Activated naive CD8-positive, alpha-beta T cell treated with anti-CD3 and anti-CD28 coated beads, Interleukin-2, amount 50 U/mL, for 24 hours (primary cell): ENCODE measurements around the gene ARHGEF40.
"Not testable (repeated sequence)": the region's sequence is repeated elsewhere in the genome, so short reads cannot be mapped to it uniquely, and the experiment has no call there.

Source experiments
- ATAC-seq: fragments of 150-1000 bp; cut with Tn5 transposase; one replicate; pipeline ENCODE4 v1.10.0; 2021
- DNase-seq: peaks from one replicate; pipeline ENCODE4 v3.0.0; 2021
- H3K27ac Mint-ChIP-seq: one replicate; pipeline ENCODE4 v1.8.0; 2021; ENCODE audit warnings: mild to moderate bottlenecking, mixed read lengths
- H3K27me3 Mint-ChIP-seq: one replicate; pipeline ENCODE4 v1.8.0; 2021; ENCODE audit warnings: mixed read lengths
- H3K36me3 Mint-ChIP-seq: one replicate; pipeline ENCODE4 v1.8.0; 2021; ENCODE audit warnings: low read depth, mixed read lengths
- H3K4me1 Mint-ChIP-seq: one replicate; pipeline ENCODE4 v1.8.0; 2021; ENCODE audit warnings: mixed read lengths
- H3K4me3 Mint-ChIP-seq: one replicate; pipeline ENCODE4 v1.8.0; 2021; ENCODE audit warnings: mild to moderate bottlenecking, moderate library complexity, mixed read lengths
- H3K9me3 Mint-ChIP-seq: one replicate; pipeline ENCODE4 v1.8.0; 2021; ENCODE audit warnings: mixed read lengths

ARHGEF40 gene

DNA sequence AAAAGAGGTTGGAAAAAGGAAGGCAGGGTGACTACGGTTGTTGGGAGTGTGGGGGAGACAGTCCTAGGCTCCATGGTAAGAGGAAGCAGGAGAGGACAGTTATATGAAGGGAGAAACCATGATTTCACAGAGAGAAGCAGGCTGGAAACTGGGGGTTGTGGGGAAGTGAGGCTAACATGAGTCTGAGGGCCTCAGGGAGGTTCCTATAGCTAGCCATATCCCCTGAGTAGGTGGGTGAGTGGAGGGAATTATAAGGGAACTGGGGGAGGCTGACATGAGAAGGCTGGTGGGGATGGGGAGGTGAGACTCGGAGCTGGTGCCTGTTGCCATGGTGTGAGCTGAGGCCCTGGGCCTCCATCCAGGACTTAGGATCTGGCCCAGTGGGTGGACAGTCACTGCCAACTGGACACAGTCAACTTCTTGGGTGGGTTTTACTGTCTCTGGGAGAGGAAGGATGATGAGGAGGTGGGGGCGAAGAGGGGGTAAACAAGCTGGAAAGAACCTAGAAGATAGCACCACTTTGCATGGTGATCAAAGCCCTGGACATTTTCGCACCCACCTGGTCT, 36.9 kb upstream of the ARHGEF40 start:
- no peaks in the 10 kb centered on the region for H3K36me3 Mint-ChIP-seq
- no peaks in the 10 kb centered on the region for H3K4me1 Mint-ChIP-seq
- ATAC-seq: no peak
- H3K27me3 Mint-ChIP-seq: no peaks in the 10 kb centered on the region
- no peaks in the 10 kb centered on the region for H3K9me3 Mint-ChIP-seq
- no peak for DNase-seq
- no peak overlapping the region for H3K4me3 Mint-ChIP-seq
- H3K27ac Mint-ChIP-seq: no peak overlapping the region

DNA sequence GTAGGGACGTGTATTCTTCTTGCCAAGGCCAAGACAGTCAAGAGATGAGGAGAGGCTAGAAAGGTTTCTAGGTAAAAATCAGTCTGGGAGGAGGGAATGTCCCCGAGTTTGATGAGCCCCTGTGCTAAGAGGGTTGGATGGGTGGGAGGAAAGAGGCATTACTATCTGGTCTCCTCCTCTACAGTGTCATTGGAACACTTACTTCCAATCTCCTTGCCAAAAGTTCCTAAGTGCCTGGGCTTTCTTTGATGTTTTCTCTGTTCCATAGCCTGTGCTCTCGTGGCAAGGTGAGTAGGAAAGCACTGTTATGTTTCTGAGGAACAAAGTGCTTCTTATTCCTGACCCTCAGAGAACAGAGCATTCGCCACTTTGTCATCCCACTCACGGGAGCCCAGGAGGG, 35.4 kb upstream of the ARHGEF40 start, which contains the start of gene RNASE13:
Gene RNASE13 (minus strand): TSS at position 101 of the 400 bp plus-strand sequence. CDS start 519 bp downstream, outside the sequence.
- Mint-ChIP-seq H3K4me3 (no peak within 1 kb of the TSS), H3K4me1 (no peaks in the 10 kb centered on the region), H3K9me3 (no peaks in the 10 kb centered on the region), H3K27ac (no peak within 1 kb of the TSS), H3K36me3 (no peaks in the 10 kb centered on the region), H3K27me3 (no peaks in the 10 kb centered on the region)
- no peak for ATAC-seq
- no peak for DNase-seq

DNA sequence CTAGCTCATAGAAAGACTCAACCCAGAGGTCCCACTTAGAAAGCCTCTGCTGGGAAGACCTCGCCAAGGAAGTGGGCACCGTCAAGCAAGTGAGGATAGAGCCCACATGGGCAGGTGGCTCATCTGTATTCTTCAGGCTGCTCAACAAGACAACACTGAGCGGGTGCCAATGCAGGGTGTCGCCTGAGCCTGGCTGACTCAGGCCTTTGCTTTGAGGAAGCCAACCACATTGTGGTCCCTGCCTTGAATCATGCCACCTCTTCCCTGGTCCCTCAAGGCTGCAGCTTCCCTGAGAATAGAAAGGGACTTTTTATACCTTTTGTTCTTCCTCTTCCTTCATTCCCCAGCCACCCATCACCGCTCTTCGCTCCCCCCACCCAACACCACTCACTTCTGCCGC, 33.4 kb upstream of the ARHGEF40 start:
- Mint-ChIP-seq H3K4me3 (no peak overlapping the region), H3K9me3 (no peaks in the 10 kb centered on the region), H3K36me3 (no peaks in the 10 kb centered on the region), H3K27ac (no peak overlapping the region), H3K27me3 (peaks cover under 1% of the 10 kb centered on the region), H3K4me1 (no peaks in the 10 kb centered on the region)
- DNase-seq (no peak), ATAC-seq (no peak)

DNA sequence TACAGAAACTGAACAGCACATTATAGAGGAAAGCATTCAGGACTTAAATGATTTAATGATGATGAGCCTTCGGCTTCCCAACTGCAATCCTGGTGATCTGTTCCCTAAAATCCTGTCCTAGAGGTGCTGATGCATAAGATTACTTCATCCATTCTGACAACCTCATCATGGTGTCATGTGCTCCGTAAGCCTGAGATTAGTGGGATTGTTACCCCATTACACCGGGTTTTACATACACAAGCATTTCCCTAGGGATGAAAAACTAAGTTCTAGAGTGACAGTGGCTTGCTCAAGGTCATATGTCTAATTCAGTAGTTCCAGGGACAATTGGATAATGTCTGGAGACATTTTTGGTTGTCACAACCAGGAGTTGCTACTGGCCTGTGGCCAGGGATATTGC, 32.9 kb upstream of the ARHGEF40 start:
- Mint-ChIP-seq H3K36me3 (no peaks in the 10 kb centered on the region), H3K27ac (no peak overlapping the region), H3K27me3 (peaks cover 4% of the 10 kb centered on the region), H3K4me1 (no peaks in the 10 kb centered on the region), H3K4me3 (no peak overlapping the region), H3K9me3 (no peaks in the 10 kb centered on the region)
- no peak for DNase-seq
- ATAC-seq: no peak

DNA sequence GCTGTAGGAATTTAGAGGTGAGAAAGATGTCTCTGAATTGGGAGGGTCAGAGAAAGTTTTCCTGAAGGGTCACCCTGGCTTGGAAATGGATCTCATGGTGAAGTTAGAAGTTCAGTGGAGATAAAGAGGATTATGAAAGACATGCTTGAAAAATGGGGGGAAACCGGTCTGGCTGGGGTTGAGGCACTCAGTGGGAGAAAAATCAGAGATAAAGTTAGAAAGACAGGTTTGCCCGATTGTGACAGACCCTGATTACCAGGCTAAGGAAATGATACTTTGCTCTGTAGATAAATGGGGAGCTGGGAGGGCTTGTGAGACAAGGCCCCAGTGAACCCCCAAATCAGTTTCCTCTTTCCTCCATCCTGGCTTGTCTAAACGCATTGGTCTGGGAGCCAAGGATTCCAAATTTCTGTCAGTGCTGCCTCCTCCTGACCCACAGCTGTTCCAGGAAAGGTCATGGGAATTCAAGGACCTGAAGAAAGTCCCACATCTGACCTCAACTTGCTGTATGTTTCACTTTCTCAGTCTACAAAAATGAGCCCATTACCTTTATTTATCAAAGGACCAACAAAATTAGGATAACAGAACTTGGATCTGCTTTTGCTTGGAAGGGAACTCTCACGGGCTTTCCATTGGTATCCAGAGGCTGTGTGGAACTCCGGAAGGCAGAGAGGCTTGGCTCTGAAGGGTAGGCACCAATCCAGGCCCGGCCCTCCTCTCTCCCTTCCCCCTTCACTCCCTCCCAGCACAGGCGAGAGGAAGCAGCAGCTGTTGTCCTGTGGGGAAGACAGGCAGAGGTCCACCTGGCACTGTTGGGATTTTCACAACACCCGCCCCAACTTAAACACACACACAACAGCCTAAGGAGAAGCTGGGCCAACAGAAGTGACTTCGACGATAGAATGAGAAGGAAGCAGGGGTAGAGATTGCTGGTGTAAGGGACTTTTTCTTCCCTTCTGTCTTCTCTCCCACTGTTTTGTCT, 31.4 kb upstream of the ARHGEF40 start:
- no peak for DNase-seq
- H3K9me3 Mint-ChIP-seq: no peaks in the 10 kb centered on the region
- no peak for ATAC-seq
- H3K4me1 Mint-ChIP-seq: peaks cover 2% of the 10 kb centered on the region
- peaks cover 10% of the 10 kb centered on the region for H3K27me3 Mint-ChIP-seq
- no peak overlapping the region for H3K4me3 Mint-ChIP-seq
- no peak overlapping the region for H3K27ac Mint-ChIP-seq
- no peaks in the 10 kb centered on the region for H3K36me3 Mint-ChIP-seq

DNA sequence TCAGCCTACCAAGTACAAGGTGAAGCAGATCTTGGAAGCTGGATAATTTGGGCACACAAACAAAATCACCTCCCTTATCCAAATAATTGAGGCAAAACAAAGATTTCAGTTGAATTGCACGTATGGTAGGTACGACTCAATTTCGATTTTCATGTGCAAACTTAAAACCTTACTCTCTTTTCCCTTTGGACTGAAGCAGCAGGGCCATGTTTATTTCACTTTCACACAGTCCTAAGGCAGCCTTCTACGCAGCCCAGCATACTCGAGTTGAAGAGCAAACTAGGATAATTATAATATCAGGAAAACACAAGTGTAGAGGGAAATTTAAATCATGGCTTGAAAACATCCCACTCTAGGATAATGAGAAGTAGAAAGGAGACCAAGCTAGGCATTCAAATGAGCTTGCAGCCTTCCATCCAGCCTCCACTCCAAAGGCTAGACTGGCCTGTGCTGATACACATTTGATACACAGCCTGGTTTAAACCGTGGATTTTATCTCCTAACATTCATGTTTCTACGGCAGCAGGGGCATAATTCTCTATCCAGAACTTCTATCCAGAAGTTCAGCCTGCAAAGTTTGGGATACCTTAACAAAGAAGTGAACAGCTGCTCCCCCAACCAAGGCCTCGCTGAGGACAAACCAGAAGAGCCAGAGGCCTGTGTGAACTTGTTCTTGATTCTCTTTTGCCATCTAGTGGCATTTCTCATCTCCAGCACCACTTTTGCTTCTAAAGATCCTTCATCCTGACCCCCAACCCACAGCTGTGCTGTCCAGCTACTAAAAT, 30.3 kb upstream of the ARHGEF40 start:
- no peak for DNase-seq
- H3K36me3 Mint-ChIP-seq: no peaks in the 10 kb centered on the region
- H3K27me3 Mint-ChIP-seq: peaks cover 14% of the 10 kb centered on the region
- peaks cover 7% of the 10 kb centered on the region for H3K4me1 Mint-ChIP-seq
- H3K4me3 Mint-ChIP-seq: no peak overlapping the region
- H3K9me3 Mint-ChIP-seq: no peaks in the 10 kb centered on the region
- peak; percentile 57 for ATAC-seq
- H3K27ac Mint-ChIP-seq: no peak overlapping the region

DNA sequence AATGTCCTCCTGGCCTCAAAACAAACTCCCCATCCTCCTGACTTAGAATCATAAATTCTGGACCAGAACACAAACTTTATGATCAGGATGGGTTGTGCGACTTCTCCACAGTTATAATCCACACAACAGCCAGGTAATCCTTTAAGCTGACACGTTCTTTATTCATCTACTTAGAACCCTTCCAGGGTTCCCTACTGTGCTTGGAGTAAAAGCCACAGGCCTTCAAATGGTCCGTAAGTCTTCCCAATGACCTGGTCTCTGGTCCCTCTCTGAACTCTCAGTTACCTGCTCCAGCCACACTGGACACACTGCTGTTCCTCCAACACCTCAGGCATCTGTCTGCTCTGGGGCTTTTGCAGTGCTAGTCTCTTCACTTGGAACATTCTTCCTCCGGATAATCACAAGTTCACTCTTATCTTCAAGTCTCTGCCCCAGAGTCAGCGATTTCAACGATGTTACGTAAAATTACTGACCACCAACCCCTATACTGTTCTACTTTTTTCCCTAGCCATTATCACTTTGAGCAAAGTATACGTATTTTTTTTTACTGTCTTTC, 29.7 kb upstream of the ARHGEF40 start:
- ATAC-seq (no peak), DNase-seq (no peak)
- H3K4me1 Mint-ChIP-seq: peaks cover 7% of the 10 kb centered on the region
- H3K4me3 Mint-ChIP-seq: no peak overlapping the region
- H3K36me3 Mint-ChIP-seq: no peaks in the 10 kb centered on the region
- peaks cover 19% of the 10 kb centered on the region for H3K27me3 Mint-ChIP-seq
- H3K9me3 Mint-ChIP-seq: no peaks in the 10 kb centered on the region
- H3K27ac Mint-ChIP-seq: no peak overlapping the region

DNA sequence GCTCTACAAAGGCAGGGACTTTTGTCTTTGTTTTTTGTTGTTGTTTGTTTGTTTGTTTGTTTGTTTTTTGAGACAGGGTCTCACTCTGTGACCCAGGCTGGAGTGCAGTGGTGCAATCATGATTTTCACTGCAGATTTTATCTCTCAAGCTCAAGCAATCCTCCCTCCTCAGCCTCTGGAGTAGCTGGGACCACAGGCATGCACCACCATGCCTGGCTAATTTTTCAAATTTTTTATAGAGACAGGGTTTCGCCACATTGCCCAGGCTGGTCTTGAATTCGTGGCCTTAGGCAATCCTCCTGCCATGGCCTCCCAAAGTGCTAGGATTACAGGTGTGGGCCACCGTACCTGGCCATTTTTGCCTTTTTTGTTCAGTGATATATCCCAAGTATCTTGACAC, 29.2 kb upstream of the ARHGEF40 start:
- not testable (repeated sequence) for H3K4me1 Mint-ChIP-seq, H3K27ac Mint-ChIP-seq, H3K9me3 Mint-ChIP-seq, H3K36me3 Mint-ChIP-seq, H3K4me3 Mint-ChIP-seq, DNase-seq, ATAC-seq
- H3K27me3 Mint-ChIP-seq: peaks cover 19% of the 10 kb centered on the region

DNA sequence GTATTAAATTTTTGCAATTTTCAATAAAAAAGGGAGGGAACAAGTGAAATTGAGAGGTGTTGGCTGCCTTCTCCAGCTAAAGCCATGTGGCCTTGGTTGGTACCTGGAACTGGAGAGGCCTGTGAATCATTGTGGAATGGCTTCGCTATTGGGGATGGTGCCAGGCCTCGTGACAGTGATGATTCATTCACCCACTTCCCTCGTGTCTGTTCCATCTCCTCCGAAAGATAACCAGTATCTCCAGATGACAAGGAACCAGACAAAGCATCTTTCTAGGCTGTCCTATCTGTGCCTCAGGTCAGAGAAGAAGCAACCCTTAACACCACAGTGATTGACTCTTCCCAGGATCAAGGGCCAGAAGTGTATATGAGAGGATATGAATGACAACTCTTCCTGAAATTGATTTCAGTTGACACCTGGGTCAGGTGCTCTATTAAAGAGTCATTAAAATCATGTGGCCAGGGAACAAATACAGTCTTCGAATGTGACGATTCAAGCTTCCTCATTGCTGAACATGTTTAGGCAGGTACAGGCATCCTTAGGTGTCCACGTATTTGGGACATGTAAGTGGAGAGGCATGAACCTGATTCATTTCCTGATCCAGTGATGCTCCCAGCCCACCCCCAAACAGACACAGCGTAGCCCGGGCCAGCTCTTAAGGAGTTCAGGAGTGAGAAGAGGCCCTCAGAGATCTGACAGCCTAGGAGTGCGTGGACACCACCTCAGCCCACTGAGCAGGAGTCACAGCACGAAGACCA, 28.2 kb upstream of the ARHGEF40 start, which contains the start of gene RNASE7:
Gene RNASE7 (plus strand): TSS at position 687 of the 758 bp plus-strand sequence. CDS start 631 bp downstream, outside the sequence.
- DNase-seq (no peak), ATAC-seq (no peak)
- Mint-ChIP-seq H3K27me3 (peaks cover 19% of the 10 kb centered on the region), H3K36me3 (no peaks in the 10 kb centered on the region), H3K4me1 (peaks cover 7% of the 10 kb centered on the region), H3K27ac (no peak within 1 kb of the TSS), H3K4me3 (no peak within 1 kb of the TSS), H3K9me3 (no peaks in the 10 kb centered on the region)

DNA sequence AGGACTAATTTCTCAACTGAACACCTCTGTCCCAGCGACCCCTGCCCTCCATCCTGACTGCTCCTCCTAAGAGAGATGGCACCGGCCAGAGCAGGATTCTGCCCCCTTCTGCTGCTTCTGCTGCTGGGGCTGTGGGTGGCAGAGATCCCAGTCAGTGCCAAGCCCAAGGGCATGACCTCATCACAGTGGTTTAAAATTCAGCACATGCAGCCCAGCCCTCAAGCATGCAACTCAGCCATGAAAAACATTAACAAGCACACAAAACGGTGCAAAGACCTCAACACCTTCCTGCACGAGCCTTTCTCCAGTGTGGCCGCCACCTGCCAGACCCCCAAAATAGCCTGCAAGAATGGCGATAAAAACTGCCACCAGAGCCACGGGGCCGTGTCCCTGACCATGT, 27.2 kb upstream of the ARHGEF40 start:
- H3K36me3 Mint-ChIP-seq: no peaks in the 10 kb centered on the region
- peaks cover 7% of the 10 kb centered on the region for H3K4me1 Mint-ChIP-seq
- no peak overlapping the region for H3K4me3 Mint-ChIP-seq
- DNase-seq (no peak), ATAC-seq (no peak)
- no peaks in the 10 kb centered on the region for H3K9me3 Mint-ChIP-seq
- H3K27me3 Mint-ChIP-seq: peaks cover 21% of the 10 kb centered on the region
- no peak overlapping the region for H3K27ac Mint-ChIP-seq

DNA sequence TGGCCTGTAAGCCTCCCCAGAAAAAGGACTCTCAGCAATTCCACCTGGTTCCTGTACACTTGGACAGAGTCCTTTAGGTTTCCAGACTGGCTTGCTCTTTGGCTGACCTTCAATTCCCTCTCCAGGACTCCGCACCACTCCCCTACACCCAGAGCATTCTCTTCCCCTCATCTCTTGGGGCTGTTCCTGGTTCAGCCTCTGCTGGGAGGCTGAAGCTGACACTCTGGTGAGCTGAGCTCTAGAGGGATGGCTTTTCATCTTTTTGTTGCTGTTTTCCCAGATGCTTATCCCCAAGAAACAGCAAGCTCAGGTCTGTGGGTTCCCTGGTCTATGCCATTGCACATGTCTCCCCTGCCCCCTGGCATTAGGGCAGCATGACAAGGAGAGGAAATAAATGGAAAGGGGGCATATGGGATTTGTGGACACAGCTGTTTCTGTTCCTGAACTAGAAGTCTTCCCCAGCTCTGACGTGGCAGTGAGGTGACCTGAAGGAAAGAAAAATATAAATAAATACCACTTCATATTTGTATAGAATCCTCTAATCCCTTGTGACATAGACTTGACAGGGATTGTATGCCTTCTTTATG, 26.6 kb upstream of the ARHGEF40 start:
- Mint-ChIP-seq H3K9me3 (no peaks in the 10 kb centered on the region), H3K4me1 (peaks cover 7% of the 10 kb centered on the region), H3K4me3 (no peak overlapping the region), H3K36me3 (no peaks in the 10 kb centered on the region), H3K27ac (no peak overlapping the region), H3K27me3 (peaks cover 21% of the 10 kb centered on the region)
- DNase-seq: no peak
- ATAC-seq: no peak

DNA sequence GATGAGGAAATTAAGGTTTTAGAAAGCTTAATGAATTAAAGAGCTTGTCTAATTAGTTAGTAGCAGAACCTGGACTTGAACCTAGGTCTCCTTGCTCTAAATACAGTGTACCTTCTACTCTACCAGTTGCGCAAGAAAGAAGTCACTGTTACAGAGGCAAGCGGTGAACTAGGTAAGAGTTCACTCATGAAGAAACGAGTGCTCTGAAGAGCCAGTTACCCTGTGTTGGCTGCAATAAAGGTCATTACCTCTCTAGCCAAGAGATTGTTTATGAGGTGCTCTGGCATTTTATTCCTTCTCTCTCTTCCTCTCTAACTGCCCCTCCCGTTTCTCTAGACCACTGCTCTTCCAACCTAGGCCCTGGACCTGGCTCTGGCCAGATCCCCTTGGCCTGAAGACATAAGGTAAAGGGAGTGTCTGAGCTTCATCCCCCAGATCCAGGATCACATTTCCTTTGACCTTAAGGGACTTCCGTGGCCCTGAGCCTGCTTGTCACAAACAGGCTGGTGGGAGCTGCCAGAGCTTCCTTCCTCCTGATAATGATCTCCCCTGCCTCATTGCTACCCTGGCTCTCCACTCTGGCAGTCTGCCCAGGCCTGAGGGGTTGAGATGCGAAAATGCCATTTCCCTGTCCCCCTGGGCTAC, 26.0 kb upstream of the ARHGEF40 start:
- Mint-ChIP-seq H3K27ac (no peak overlapping the region), H3K4me1 (peaks cover 7% of the 10 kb centered on the region), H3K36me3 (no peaks in the 10 kb centered on the region), H3K27me3 (peaks cover 23% of the 10 kb centered on the region), H3K9me3 (no peaks in the 10 kb centered on the region), H3K4me3 (no peak overlapping the region)
- no peak for DNase-seq
- ATAC-seq: no peak

DNA sequence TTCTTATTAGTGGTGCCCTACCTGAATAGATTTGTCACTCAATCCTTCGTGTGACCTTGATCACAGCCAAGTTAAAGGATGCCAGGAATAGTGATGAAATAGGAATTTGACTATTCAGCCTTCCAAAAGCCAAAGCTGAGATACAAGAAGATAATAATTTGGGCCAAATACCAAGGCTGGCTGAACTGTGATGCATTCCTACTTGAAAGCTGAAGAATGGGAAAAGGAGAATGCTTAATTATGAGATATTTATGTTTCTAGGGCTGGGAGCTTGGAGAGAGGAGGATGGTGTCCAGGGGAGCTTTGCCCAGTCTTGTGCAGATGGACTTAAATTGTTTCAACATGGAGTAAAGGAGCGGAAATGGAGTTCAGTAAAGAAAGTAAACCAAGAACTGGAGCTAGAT, 22.7 kb upstream of the ARHGEF40 start:
- Mint-ChIP-seq H3K4me1 (peaks cover 7% of the 10 kb centered on the region), H3K36me3 (no peaks in the 10 kb centered on the region), H3K9me3 (no peaks in the 10 kb centered on the region), H3K4me3 (no peak overlapping the region), H3K27ac (no peak overlapping the region), H3K27me3 (peaks cover 16% of the 10 kb centered on the region)
- ATAC-seq (no peak), DNase-seq (no peak)
